Mesendoderm (in vitro differentiated cells): ENCODE measurements around the gene RAB20.

Experiments
- DNase-seq: peaks from one replicate; pipeline ENCODE4 v3.0.0; 2013
- H2AK5ac ChIP-seq: 2 replicates; pipeline ENCODE4 v1.6.1; 2013; ENCODE audit warnings: low read length, inconsistent platforms
- H2BK120ac ChIP-seq: 2 replicates; pipeline ENCODE4 v1.6.1; 2013; ENCODE audit warnings: low read depth, mild to moderate bottlenecking, low read length, moderate library complexity, mixed read lengths
- H2BK15ac ChIP-seq: replicated peaks from 2 replicates; pipeline ENCODE4 v1.6.1; 2013; ENCODE audit warnings: low read depth, mild to moderate bottlenecking, moderate library complexity
- H2BK5ac ChIP-seq: 2 replicates; pipeline ENCODE4 v1.6.1; 2013; ENCODE audit warnings: low read length, inconsistent platforms
- H3K18ac ChIP-seq: 2 replicates; pipeline ENCODE4 v1.6.1; 2013; ENCODE audit warnings: mild to moderate bottlenecking, low read length, mixed read lengths
- H3K23ac ChIP-seq: one replicate; pipeline ENCODE4 v1.6.1; 2013; ENCODE audit warnings: low read length
- H3K27ac ChIP-seq: 2 replicates; pipeline ENCODE4 v1.5.1; 2013; ENCODE audit warnings: low read depth, mild to moderate bottlenecking, inconsistent platforms, low read length, moderate library complexity
- H3K27me3 ChIP-seq: 2 replicates; pipeline ENCODE4 v1.6.1; 2013; ENCODE audit warnings: low read length, control low read depth, mild to moderate bottlenecking, inconsistent platforms; ENCODE audit not compliant: insufficient read depth, poor library complexity
- H3K36me3 ChIP-seq: 2 replicates; pipeline ENCODE4 v1.6.1; 2013; ENCODE audit warnings: low read length, inconsistent platforms; ENCODE audit not compliant: control insufficient read depth, insufficient read depth
- H3K4ac ChIP-seq: one replicate; pipeline ENCODE4 v1.6.1; 2013; ENCODE audit warnings: low read depth, mild to moderate bottlenecking, low read length, moderate library complexity
- H3K4me1 ChIP-seq: 2 replicates; pipeline ENCODE4 v1.6.1; 2013; ENCODE audit warnings: low read depth, low read length, inconsistent platforms; ENCODE audit not compliant: control insufficient read depth
- H3K4me2 ChIP-seq: 2 replicates; pipeline ENCODE4 v1.6.1; 2013; ENCODE audit warnings: low read length
- H3K4me3 ChIP-seq: 2 replicates; pipeline ENCODE4 v1.5.1; 2013; ENCODE audit warnings: mild to moderate bottlenecking, low read length
- H3K56ac ChIP-seq: one replicate; pipeline ENCODE4 v1.6.1; 2013; ENCODE audit warnings: low read length
- H3K79me1 ChIP-seq: 2 replicates; pipeline ENCODE4 v1.6.1; 2013; ENCODE audit warnings: low read length, inconsistent platforms
- H3K79me2 ChIP-seq: 2 replicates; pipeline ENCODE4 v1.6.1; 2013; ENCODE audit warnings: mild to moderate bottlenecking, low read length; ENCODE audit not compliant: control insufficient read depth, insufficient read depth
- H3K9ac ChIP-seq: 2 replicates; pipeline ENCODE4 v1.6.1; 2013; ENCODE audit warnings: low read length, inconsistent platforms
- H4K5ac ChIP-seq: one replicate; pipeline ENCODE4 v1.6.1; 2013; ENCODE audit warnings: low read length
- H4K8ac ChIP-seq: one replicate; pipeline ENCODE4 v1.6.1; 2013; ENCODE audit warnings: low read depth, mild to moderate bottlenecking, control low read depth, low read length, moderate library complexity
- WGBS: extraction: QIAGEN DNeasy Blood & Tissue Kit; methylation state at CpG from one replicate; pipeline ENCODE4 v1.1.7; 2013; ENCODE audit warnings: low lambda C conversion rate, missing lambda C conversion rate; ENCODE audit not compliant: insufficient coverage; ENCODE audit errors: extremely low coverage; 5-methylcytosine and 5-hydroxymethylcytosine counted together

RAB20 gene

DNA sequence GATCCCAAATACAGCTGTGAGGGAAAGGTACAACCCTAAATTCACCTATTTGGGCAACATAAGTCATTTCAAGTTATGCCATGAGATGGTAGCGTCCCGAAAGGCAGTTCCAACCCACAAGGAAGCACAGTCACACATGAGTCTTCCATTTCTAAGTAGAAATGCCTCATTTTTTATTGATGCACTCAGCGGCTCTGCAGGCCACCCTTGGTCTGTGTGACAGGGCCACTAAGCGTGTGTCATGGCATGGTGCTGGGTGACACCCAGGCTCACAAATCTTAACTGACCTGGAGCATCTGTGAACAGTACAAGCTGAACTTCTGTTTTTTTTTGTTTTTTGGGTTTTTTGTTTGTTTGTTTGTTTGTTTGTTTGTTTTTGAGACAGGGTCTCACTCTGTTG is 15.1 kb downstream of the RAB20 start:
- no CpG with 5 or more reads among the region's 4 CpGs for WGBS
- H3K4me3 ChIP-seq = no peak overlapping the region
- no peak overlapping the region for H3K56ac ChIP-seq

GRCh38 chr13:110542169-110542796 is 19.2 kb downstream of the RAB20 start:
- no peak overlapping the region for H3K4me2 ChIP-seq
- no peaks in the 10 kb centered on the region for H3K36me3 ChIP-seq
- H2BK15ac ChIP-seq = no peak overlapping the region
- H3K4me3 ChIP-seq = no peak overlapping the region
- H3K9ac ChIP-seq = no peak overlapping the region
- H3K4me1 ChIP-seq = peaks cover 10% of the 10 kb centered on the region
- H3K27me3 ChIP-seq = no peaks in the 10 kb centered on the region
- H3K4ac ChIP-seq = no peak overlapping the region
- H2BK5ac ChIP-seq = no peak overlapping the region
- peak overlapping the region; percentile 60 for H2AK5ac ChIP-seq
- H3K79me1 ChIP-seq = peaks cover 13% of the 10 kb centered on the region
- H3K27ac ChIP-seq = no peak overlapping the region
- no peak overlapping the region for H3K56ac ChIP-seq
- no peak for DNase-seq
- no peak overlapping the region for H3K18ac ChIP-seq
- WGBS = no CpG with 5 or more reads among the region's 6 CpGs
- H4K8ac ChIP-seq = no peak overlapping the region
- H3K79me2 ChIP-seq = peaks cover 10% of the 10 kb centered on the region
- no peak overlapping the region for H4K5ac ChIP-seq
- no peak overlapping the region for H2BK120ac ChIP-seq
- H3K23ac ChIP-seq = no peak overlapping the region

More for the DNA sequence above, 15.1 kb downstream of the RAB20 start:
- Histone ChIP-seq H3K4me2 (no peak overlapping the region), H3K9ac (no peak overlapping the region), H2BK15ac (no peak overlapping the region), H4K8ac (no peak overlapping the region), H3K4me1 (peaks cover 21% of the 10 kb centered on the region), H2AK5ac (no peak overlapping the region), H3K27me3 (no peaks in the 10 kb centered on the region), H2BK5ac (no peak overlapping the region), H3K4ac (no peak overlapping the region), H3K27ac (no peak overlapping the region), H3K79me2 (peaks cover 22% of the 10 kb centered on the region), H4K5ac (no peak overlapping the region), H3K23ac (no peak overlapping the region), H3K36me3 (no peaks in the 10 kb centered on the region), H3K79me1 (peaks cover 23% of the 10 kb centered on the region), H3K18ac (no peak overlapping the region), H2BK120ac (no peak overlapping the region)
- no peak for DNase-seq

DNA sequence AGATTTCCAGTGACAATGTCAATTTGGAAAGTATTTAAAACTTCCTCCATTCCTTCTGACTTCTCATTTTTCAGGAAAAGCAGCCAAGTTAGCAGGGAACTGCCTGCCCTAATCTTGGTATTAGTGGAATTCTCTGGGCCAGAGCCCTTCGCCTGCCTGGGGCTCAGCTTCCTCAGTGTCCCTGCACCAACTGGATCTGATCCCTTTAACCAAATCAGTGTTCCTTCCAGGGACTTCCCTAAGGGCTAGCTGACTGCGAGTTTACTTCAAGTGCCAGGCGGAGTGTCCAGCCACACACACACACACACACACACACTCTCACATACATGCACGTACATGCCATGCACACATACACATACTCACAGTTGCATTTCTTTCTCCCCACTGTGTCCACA is 20.0 kb downstream of the RAB20 start:
- Histone ChIP-seq H3K9ac (peak overlapping the region; percentile 18), H3K4me3 (no peak overlapping the region), H3K18ac (no peak overlapping the region), H3K4me2 (peak overlapping the region; percentile 10), H2BK15ac (no peak overlapping the region), H4K8ac (no peak overlapping the region), H2BK120ac (no peak overlapping the region), H3K79me2 (peaks cover 10% of the 10 kb centered on the region), H3K27me3 (no peaks in the 10 kb centered on the region), H3K27ac (peak overlapping the region; percentile 37), H3K56ac (peak overlapping the region; percentile 74), H3K23ac (no peak overlapping the region), H2AK5ac (no peak overlapping the region), H3K36me3 (no peaks in the 10 kb centered on the region), H2BK5ac (peak overlapping the region; percentile 26), H3K79me1 (peaks cover 10% of the 10 kb centered on the region), H3K4ac (no peak overlapping the region), H3K4me1 (peaks cover 10% of the 10 kb centered on the region), H4K5ac (no peak overlapping the region)
- DNase-seq = no peak
- whole genome bisulfite sequencing = no CpG with 5 or more reads among the region's 4 CpGs

DNA sequence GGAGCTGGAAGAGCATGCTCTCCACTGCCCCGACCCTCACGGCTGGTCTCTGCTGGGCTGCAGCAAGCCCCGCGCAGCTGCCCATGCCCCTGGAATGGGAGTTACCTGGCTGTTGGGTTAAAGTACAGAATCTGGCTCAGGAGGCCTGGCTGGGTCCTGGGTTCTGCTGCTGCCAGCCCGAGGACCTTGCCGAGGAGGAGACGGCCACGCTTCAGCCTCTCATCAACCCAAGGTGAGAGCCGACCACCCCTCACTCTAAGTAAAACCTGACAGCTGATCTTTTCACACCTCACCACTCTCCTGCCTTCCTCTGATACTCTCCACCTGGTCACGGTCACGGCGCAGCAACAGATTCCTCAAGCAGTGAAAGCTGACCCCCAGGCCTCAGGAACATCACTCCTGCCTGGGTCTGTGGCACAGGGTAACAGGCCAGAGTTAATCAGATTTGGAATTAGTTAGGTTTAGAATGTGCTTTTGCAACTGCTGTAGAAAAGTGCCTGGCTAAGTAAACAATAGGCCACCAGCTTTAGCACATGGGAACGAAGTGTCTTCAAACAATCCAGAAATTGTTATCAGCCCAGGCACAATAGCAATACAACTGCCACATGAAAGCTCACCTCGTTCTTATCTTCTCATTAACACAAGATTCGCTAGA is 20.5 kb downstream of the RAB20 start:
- Histone ChIP-seq H3K27me3 (no peaks in the 10 kb centered on the region), H3K79me1 (peaks cover 12% of the 10 kb centered on the region), H3K4ac (no peak overlapping the region), H3K9ac (no peak overlapping the region), H4K8ac (no peak overlapping the region), H3K36me3 (no peaks in the 10 kb centered on the region), H3K4me3 (no peak overlapping the region), H3K56ac (peak overlapping the region; percentile 45), H2BK5ac (no peak overlapping the region), H3K4me1 (peaks cover 10% of the 10 kb centered on the region), H3K27ac (peak overlapping the region; percentile 37), H3K4me2 (no peak overlapping the region), H4K5ac (no peak overlapping the region), H3K79me2 (peaks cover 10% of the 10 kb centered on the region), H2BK120ac (no peak overlapping the region), H3K18ac (no peak overlapping the region), H3K23ac (no peak overlapping the region), H2AK5ac (no peak overlapping the region), H2BK15ac (no peak overlapping the region)
- no CpG with 5 or more reads among the region's 15 CpGs for WGBS
- DNase-seq = peak; percentile 92

- Histone ChIP-seq H4K8ac (no peak overlapping the region), H3K9ac (no peak overlapping the region), H2BK120ac (no peak overlapping the region), H3K18ac (no peak overlapping the region), H3K27me3 (no peaks in the 10 kb centered on the region), H3K36me3 (no peaks in the 10 kb centered on the region), H3K23ac (no peak overlapping the region), H3K79me1 (peaks cover 14% of the 10 kb centered on the region), H3K56ac (no peak overlapping the region), H3K4me2 (no peak overlapping the region), H3K4me1 (peaks cover 10% of the 10 kb centered on the region), H3K27ac (no peak overlapping the region), H2BK5ac (no peak overlapping the region), H4K5ac (no peak overlapping the region), H3K79me2 (peaks cover 8% of the 10 kb centered on the region), H2BK15ac (no peak overlapping the region), H3K4me3 (no peak overlapping the region), H2AK5ac (no peak overlapping the region), H3K4ac (no peak overlapping the region)
- no CpG with 5 or more reads among the region's 5 CpGs for WGBS
- no peak for DNase-seq
These were observed 21.6 kb downstream of the RAB20 start for GRCh38 chr13:110539894-110540293.
